ENCODE data around the gene LMCD1.

DNA sequence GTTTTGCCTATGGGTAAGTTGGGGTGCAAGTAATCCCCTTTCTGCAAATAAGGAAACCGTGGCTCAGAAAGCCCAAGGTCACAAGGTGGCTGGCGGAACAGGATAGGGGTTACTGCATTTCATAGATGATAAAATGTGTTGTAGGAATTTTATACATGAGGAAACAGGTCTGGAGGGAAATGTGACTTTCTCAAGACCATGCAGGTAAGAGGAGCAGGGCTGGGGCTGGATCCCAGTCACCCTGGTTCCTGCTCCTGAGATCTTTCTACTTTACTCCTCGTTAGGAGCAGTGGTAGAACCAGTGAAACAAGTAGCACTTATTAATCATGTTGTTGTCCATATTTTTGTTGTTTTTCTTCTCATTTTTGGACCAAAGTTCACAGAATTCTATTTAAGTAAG is 79.8 kb downstream of the LMCD1 start:
- TF ChIP-seq, protein P1, sequence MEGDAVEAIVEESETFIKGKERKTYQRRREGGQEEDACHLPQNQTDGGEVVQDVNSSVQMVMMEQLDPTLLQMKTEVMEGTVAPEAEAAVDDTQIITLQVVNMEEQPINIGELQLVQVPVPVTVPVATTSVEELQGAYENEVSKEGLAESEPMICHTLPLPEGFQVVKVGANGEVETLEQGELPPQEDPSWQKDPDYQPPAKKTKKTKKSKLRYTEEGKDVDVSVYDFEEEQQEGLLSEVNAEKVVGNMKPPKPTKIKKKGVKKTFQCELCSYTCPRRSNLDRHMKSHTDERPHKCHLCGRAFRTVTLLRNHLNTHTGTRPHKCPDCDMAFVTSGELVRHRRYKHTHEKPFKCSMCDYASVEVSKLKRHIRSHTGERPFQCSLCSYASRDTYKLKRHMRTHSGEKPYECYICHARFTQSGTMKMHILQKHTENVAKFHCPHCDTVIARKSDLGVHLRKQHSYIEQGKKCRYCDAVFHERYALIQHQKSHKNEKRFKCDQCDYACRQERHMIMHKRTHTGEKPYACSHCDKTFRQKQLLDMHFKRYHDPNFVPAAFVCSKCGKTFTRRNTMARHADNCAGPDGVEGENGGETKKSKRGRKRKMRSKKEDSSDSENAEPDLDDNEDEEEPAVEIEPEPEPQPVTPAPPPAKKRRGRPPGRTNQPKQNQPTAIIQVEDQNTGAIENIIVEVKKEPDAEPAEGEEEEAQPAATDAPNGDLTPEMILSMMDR (conservative IDR thresholded peaks at IDR 0.05; ENCODE audit: low read length), result no peak
- no peak for TF ChIP-seq EZH2phosphoT487 (IDR thresholded peaks at IDR 0.05; ENCODE audit: borderline replicate concordance)

Data from Loucy (cell line).